Activated naive CD8-positive, alpha-beta T cell treated with anti-CD3 and anti-CD28 coated beads, Interleukin-2, amount 50 U/mL, for 16 hours (primary cell): Measurements from ENCODE around the gene EXOC3L2.
"Not testable (repeated sequence)": the region's sequence is repeated elsewhere in the genome, so short reads cannot be mapped to it uniquely, and the experiment has no call there.

Source experiments
- DNase-seq: peaks from one replicate; pipeline ENCODE4 v3.0.0-alpha.2; 2020; ENCODE audit warnings: low read depth, low spot score

EXOC3L2 gene

DNA sequence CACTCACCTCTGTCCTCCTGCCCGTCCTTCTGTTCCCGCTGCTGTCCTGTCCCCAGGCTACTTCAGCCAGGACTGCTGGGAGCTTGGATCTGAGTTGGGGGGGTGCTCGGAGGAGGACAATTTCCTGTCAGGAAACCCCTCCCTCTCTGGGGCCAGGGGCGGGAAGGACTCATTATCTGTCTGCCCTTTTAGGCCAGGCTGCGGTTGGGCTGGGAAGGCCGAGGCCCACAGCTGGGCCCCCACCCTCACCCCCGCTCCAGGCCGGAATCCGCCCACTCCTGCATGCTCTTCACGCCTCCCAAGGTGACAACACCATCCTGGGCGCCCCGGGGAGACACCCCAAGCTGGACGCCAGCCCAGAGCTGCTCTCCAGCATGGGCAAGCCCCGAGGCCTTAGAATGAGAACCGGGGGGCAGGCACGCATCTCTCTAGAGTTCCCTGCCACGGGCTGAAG is at the start of gene EXOC3L2:
EXOC3L2 (minus strand) TSS at position 74 of the 454 bp plus-strand sequence. CDS start 6,362 bp downstream, outside the sequence.
- DNase-seq, result no peak

DNA sequence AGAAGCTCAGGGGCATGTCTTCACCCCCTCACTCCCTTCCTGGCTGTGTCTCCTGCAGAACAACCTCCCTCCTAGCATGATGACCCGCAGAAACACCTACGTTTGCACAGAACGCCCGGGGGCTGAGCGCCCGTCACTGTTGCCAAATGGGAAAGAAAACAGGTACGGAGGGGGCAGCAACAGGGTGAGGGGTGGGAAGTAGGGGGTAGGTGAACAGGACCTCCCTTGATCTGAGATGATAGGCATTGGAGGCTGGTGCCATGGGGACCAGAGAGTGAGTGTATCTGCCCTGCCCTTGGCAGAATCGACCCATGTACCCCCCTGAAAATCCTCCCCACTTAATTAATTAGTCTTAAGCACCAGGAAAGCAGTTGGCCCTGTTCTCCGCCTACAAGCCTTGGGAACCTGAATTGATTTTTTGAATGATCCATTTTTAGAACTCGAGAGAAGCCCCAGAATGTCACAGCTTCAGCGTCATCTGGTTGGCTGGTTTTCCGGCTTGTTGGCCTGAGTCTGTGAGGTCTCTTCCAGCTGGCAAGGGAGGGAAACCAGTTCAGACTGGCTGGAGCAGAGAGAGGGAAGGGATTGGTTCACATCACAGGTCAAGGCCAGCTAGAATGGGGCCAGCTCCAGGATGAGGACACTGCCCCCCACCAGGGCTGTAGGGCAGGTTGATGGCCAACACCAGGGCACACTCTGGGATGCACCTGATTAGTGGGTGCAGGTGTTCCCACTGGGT is 49.3 kb upstream of the EXOC3L2 start:
- no peak for DNase-seq

GRCh38 chr19:45293682-45294081 is 48.5 kb upstream of the EXOC3L2 start:
- DNase-seq, result no peak

- DNase-seq, result no peak
Measured at GRCh38 chr19:45291834-45292233, 46.6 kb upstream of the EXOC3L2 start.

DNA sequence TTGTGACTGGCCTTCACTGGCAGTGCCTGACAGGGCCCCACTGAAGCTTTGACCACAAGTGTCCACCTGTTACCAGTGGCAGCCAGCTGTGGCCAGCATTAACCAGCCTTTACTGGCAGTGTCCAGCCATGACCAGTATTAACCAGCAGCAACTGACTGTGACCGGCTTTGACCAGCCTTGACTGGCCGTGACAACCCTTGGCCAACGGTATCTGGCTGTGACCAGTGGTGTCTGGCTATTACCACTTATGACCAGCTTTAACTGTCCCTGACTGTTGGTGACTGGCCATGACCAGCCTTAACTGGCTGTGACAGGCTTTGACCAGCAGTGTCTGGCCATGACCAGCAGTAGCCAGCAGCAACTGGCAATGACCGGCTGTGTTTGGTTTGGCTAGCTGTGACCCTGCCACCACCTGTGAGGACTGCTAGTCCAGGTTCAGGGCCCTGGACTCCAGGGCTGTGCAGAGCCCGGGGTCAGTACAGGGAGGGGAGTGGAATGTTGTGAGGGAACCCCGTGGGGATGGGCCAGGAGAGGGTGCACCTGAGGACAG is 45.2 kb upstream of the EXOC3L2 start:
- DNase-seq, result no peak

DNA sequence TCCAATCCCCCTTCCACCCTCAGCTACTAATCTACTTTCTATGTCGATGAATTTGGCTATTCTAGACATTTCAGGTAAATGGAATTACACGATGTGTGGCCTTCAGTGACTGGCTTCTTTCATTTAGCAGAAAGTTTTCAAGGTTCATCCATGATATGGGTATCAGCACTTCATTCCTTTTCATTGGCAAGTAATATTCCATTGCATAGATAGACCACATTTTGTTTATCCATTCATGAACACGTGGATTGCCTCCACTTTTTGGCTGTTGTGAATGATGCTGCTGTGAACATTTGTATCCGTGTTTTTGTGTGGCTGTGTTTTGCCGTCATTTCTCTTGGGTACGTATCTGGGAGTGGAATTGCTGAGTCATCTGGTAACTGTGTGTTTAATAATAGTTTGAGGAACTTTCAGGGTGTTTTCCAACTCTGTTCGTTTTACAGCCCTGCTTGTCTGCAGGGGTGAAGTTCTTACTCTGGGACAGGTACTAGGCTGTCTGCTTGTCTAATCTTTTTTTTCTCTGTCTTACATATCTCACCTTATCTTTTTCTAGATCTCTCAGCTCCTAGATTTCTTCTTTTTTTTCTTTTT is 38.3 kb upstream of the EXOC3L2 start:
- no peak for DNase-seq

DNA sequence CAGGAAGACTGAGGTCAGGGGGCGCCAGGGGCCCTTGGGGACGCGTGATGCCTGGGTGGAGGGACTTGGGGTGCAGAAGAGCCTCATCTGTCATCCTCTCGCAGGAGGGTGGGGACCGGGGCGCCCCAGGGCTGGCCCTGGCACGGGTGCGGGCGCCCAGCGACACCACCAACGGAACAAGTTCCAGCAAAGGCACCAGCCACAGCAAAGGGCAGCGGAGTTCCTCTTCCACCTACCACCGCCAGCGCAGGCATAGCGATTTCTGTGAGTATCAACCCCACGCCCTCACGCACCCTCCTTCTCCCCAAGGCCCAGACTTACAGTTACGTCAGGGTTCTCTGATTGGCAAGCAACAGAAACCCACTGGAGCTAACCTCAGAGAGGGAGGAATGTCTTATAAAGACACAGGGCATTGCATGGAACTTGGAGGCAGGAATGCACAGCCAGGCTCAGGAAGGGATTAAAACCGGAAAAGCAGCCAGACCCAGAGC is 35.3 kb upstream of the EXOC3L2 start:
- no peak for DNase-seq

DNA sequence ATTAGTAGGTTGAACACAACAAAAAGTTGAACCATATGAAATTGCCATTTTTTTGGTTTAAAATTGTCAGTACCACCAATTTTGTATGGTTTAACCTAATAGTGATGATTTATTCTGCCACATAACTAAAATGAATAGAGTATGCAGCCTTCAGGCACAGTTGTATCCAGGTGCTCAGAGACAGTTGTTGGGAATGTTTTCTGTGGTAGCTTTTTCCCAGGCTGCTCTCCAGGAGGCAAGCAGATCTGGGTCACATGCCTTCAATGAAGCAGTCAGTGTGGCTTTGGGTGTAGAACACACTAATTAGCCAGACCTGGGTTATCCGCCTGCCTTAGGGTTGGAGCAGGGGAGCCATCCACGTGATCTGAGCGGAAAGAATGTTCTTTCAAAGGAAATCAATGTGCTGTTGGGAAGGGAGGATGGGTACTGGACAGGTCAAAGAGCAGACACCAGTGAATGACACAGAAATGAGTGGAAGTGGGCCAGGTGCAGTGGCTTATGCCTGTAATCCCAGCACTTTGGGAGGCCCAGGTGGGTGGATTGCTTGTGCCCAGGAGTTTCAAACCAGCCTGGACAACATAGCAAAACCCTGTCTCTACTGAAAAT is 34.5 kb upstream of the EXOC3L2 start:
- no peak for DNase-seq

DNA sequence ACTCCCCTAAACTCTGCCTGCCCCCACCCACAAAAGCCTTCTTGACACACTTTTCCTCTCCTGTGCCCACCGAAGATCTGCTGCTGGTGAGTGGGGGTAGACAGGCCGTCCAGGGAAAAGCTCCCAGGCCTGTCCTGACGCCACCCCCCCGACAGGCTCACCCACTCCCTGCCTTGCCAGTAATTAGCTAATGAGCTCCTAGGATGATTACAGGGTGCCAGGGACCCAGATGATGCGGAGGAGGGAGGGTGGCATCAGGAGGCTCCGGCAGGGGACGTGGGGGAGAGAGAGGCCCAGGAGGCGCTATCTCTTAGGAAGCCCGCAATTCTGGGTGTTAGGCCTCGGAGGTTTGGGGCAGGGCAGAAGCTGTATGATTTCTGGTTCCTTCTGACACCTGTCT is 32.9 kb upstream of the EXOC3L2 start:
- DNase-seq, result no peak

DNA sequence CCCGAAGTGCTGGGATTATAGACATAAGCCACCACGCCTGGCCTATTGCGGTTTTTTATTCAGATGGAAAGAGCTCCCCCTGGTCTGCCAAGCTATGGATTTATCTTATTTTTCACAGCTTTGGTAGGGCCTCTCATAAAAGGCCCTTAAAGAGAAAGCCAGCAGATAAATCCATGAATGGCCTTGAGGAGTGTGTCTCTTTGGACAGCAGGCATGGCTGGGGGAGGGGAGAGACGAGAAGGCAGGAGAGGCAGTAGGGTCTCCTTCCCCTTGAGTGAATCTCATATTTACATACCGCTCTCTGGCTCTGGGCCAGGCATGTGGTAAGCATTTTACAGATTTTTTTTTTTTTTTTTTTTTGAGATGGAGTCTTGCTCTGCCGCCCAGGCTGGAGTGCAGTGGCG is 31.1 kb upstream of the EXOC3L2 start:
- DNase-seq, result no peak

DNA sequence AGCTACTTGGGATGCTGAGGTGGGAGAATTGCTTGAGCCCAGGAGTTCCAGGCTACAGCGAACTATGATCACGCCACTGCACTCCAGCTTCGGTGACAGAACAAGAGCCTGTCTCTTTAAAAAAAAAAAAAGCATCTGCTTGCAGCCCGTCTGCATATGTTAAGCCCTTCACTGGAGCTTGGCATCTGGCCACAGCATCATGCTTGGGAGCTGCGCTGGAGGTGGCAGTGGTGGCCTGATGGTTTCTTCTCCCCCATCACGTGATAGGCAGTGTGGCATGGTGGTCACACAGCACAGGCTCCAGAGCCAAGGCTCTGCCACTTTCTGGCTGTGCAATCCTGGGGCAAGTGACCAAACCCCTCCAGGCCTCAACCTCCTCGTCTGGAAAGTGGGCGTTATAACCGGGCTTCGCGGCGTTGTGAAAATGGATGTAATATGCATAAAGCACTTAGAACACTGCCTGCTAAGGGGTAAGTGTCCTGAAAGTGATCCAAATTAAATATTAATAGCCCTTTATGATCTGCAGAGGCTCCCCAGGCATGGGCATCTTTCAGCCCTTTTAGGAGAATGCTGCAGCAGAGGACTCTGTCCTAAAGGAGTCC is 30.3 kb upstream of the EXOC3L2 start:
- DNase-seq, result no peak

DNA sequence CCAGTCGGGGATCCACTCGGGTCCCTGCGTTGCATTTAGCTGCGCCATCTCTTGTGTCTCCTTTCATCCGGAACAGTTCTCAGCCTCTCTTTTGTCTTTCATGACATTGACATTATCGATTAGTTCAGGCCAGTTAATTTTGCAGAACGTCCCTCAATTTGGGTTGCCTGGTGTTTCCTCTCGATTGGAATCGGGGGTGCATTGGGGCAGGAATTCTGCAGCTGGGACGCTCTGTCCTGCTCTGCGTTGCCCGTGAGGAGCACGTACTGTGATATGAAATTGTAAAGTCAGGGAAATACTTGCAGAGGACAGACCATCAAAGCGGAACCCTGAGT is 28.3 kb upstream of the EXOC3L2 start:
- no peak for DNase-seq

- no peak for DNase-seq
Measured at GRCh38 chr19:45271735-45272108, 26.5 kb upstream of the EXOC3L2 start.

DNA sequence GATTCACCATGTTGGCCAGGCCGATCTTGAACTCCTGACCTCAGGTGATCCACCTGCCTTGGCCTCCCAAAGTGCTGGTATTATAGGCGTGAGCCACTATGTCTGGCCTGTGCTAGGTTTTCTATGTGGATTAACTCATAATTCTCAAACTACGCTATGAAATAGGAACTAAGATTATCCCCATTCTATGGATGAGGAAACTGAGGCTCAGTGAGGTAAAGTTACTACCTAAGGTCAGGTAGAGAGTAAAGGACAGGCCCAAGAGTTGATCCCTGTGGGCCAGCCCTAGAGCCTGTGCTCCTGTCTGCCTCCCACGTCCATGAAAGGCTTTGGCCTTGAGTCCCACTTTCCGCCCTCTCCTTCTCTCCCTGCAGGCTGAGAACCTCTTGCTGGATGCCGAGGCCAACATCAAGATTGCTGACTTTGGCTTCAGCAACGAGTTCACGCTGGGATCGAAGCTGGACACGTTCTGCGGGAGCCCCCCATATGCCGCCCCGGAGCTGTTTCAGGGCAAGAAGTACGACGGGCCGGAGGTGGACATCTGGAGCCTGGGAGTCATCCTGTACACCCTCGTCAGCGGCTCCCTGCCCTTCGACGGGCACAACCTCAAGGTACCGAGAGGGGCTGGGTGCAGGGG is 26.0 kb upstream of the EXOC3L2 start:
- DNase-seq, result no peak

DNA sequence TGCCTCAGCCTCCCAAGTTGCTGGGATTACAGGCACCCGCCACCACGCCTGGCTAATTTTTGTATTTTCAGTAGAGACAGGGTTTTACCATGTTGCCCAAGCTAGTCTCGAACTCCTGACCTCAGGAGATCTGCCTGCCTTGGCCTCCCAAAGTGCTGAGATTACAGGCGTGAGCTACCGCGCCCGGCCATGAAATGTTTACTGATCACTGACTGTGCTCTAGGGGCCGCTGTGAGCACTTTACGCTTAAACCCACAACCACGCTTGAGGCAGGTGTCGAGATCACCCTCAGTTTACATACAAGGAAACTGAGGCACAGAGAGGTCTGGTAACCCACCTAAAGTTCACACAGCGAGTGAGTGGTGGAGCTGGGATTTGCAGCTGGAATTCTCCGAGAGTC is 24.7 kb upstream of the EXOC3L2 start:
- DNase-seq, result not testable (repeated sequence)

- no peak for DNase-seq
Measured at GRCh38 chr19:45267296-45267695, 22.1 kb upstream of the EXOC3L2 start.

DNA sequence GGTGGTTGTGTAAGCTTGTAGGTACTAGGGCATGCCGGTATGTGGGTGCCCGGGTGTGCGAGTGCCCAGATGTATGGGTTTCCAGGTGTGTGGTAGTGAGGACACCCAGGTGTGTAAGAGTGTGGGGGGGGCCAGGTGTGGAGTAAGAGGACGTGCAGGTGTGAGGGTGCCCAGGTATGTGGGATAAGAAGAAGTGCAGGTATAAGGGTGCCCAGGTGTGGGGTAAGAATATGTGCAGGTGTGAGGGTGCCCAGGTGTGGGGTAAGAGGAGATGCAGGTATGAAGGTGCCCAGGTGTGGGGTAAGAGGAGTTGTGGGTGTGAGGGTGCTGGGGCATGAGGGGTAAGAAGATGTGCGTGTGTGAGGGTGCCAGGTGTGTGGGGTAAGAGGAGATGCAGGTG is 20.2 kb upstream of the EXOC3L2 start:
- no peak for DNase-seq

GRCh38 chr19:45264781-45265317 is 19.6 kb upstream of the EXOC3L2 start:
- DNase-seq, result no peak

GRCh38 chr19:45263013-45263412 is 17.8 kb upstream of the EXOC3L2 start:
- DNase-seq, result no peak

- no peak for DNase-seq
Measured at GRCh38 chr19:45262570-45262969, 17.4 kb upstream of the EXOC3L2 start.

- no peak for DNase-seq
Measured at GRCh38 chr19:45258862-45259261, 13.7 kb upstream of the EXOC3L2 start.

- no peak for DNase-seq
Measured at GRCh38 chr19:45256836-45257235, 11.6 kb upstream of the EXOC3L2 start.
